ENCODE data around the gene SCAF1. TPM values are rescaled to one million over a fixed set of nuclear protein-coding genes. Genes with fewer than 3 reads are reported as not detected.

Gene SCAF1
- total RNA-seq, 4 donors from 2014 or later, result 8.8 to 76.9 (median 11.4) TPM

GRCh38 chr19:49652551-49653465, 10.8 kb downstream of the SCAF1 start:
- no peaks in the 10 kb centered on the region for H3K4me1 ChIP-seq
- H3K27me3 ChIP-seq, result no peaks in the 10 kb centered on the region
- H3K27ac ChIP-seq, result no peak overlapping the region
- no peak for TF ChIP-seq CTCF (IDR thresholded peaks at IDR 0.05)
- TF ChIP-seq POLR2A (IDR thresholded peaks at IDR 0.05), result no peak
- DNase-seq, result no peak
- H3K4me3 ChIP-seq, result no peak overlapping the region
- H3K9me3 ChIP-seq, result no peaks in the 10 kb centered on the region
- no peaks in the 10 kb centered on the region for H3K36me3 ChIP-seq
- intact Hi-C loops (cut with DNase I; ENCODE audit: low total_unique reads), result no loop called here

GRCh38 chr19:49653466-49653806, 11.4 kb downstream of the SCAF1 start:
- intact Hi-C loops (cut with DNase I; ENCODE audit: low total_unique reads), result no loop called here
- TF ChIP-seq CTCF (IDR thresholded peaks at IDR 0.05) (no peak), POLR2A (IDR thresholded peaks at IDR 0.05) (no peak)
- H3K27ac ChIP-seq, result no peak overlapping the region
- no peak for DNase-seq
- H3K27me3 ChIP-seq, result no peaks in the 10 kb centered on the region
- no peaks in the 10 kb centered on the region for H3K9me3 ChIP-seq
- no peaks in the 10 kb centered on the region for H3K4me1 ChIP-seq
- no peaks in the 10 kb centered on the region for H3K36me3 ChIP-seq
- H3K4me3 ChIP-seq, result no peak overlapping the region

GRCh38 chr19:49654581-49654980, 12.6 kb downstream of the SCAF1 start:
- H3K4me1 ChIP-seq, result no peaks in the 10 kb centered on the region
- intact Hi-C loops (cut with DNase I; ENCODE audit: low total_unique reads), result no loop called here
- no peak for TF ChIP-seq POLR2A (IDR thresholded peaks at IDR 0.05)
- TF ChIP-seq CTCF (IDR thresholded peaks at IDR 0.05), result no peak
- H3K36me3 ChIP-seq, result no peaks in the 10 kb centered on the region
- no peak overlapping the region for H3K27ac ChIP-seq
- no peak for DNase-seq
- H3K9me3 ChIP-seq, result no peaks in the 10 kb centered on the region
- no peak overlapping the region for H3K4me3 ChIP-seq
- H3K27me3 ChIP-seq, result no peaks in the 10 kb centered on the region

GRCh38 chr19:49655570-49656455, 13.8 kb downstream of the SCAF1 start:
- Histone ChIP-seq H3K27ac (no peak overlapping the region), H3K27me3 (no peaks in the 10 kb centered on the region), H3K9me3 (no peaks in the 10 kb centered on the region), H3K4me1 (no peaks in the 10 kb centered on the region), H3K4me3 (no peak overlapping the region), H3K36me3 (no peaks in the 10 kb centered on the region)
- TF ChIP-seq POLR2A (IDR thresholded peaks at IDR 0.05), result no peak
- no peak for TF ChIP-seq CTCF (IDR thresholded peaks at IDR 0.05)
- DNase-seq, result no peak
- intact Hi-C loops (cut with DNase I; ENCODE audit: low total_unique reads), result no loop called here

Measured in uterus (tissue), 4 donors.